ENCODE results near the gene CNOT6.

The CNOT6 gene

GRCh38 chr5:180598316-180598701, 104.1 kb downstream of the CNOT6 start:
- Histone ChIP-seq H3K27me3 (ENCODE audit: low read depth, low read length) (no peaks in the 10 kb centered on the region), H3K9me3 (ENCODE audit: insufficient read depth, low read length) (no peaks in the 10 kb centered on the region), H3K27ac (ENCODE audit: low read length) (no peak overlapping the region), H3K9ac (ENCODE audit: low read length) (no peak overlapping the region), H3K36me3 (replicated peaks; ENCODE audit: low read depth, low read length) (no peaks in the 10 kb centered on the region), H3K79me2 (ENCODE audit: low read length) (no peaks in the 10 kb centered on the region), H2AFZ (ENCODE audit: low read depth, low read length) (no peak overlapping the region), H4K20me1 (ENCODE audit: insufficient read depth, low read length) (no peaks in the 10 kb centered on the region), H3K4me2 (ENCODE audit: low read length) (no peak overlapping the region), H3K4me3 (ENCODE audit: low read length) (no peak overlapping the region), H3K4me1 (ENCODE audit: low read length) (no peaks in the 10 kb centered on the region)
- TF ChIP-seq CTCF (IDR thresholded peaks at IDR 0.05; ENCODE audit: low read depth, low read length) (no peak), EZH2phosphoT487 (IDR thresholded peaks at IDR 0.05; ENCODE audit: low read depth) (no peak)

- Histone ChIP-seq H3K9ac (ENCODE audit: low read length) (no peak overlapping the region), H3K4me1 (ENCODE audit: low read length) (no peaks in the 10 kb centered on the region)
Measured at GRCh38 chr5:180598797-180599589, 104.8 kb downstream of the CNOT6 start.

DNA sequence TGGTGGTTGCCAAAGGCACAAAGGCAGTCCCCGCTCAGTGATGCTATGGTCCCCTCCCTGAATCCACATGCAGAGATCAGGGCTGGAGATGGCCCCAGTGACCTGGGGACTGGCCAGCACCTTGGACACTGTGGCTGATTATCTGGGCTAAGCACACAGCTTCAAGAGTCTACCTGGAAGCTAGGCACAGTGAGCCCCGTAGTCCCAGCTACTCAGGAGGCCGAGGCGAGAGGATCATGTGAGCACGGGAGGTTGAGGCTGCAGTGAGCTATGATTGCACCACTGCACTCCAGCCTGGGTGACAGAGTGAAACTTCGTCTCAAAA, 105.4 kb downstream of the CNOT6 start:
- H3K79me2 ChIP-seq (ENCODE audit: low read length), result no peaks in the 10 kb centered on the region
- H3K27me3 ChIP-seq (ENCODE audit: low read depth, low read length), result no peaks in the 10 kb centered on the region

More at GRCh38 chr5:180598797-180599589, 104.8 kb downstream of the CNOT6 start:
- no peaks in the 10 kb centered on the region for H3K9me3 ChIP-seq (ENCODE audit: insufficient read depth, low read length)
- H3K4me3 ChIP-seq (ENCODE audit: low read length), result no peak overlapping the region
- H2AFZ ChIP-seq (ENCODE audit: low read depth, low read length), result no peak overlapping the region
- no peaks in the 10 kb centered on the region for H3K36me3 ChIP-seq (replicated peaks; ENCODE audit: low read depth, low read length)
- H3K27ac ChIP-seq (ENCODE audit: low read length), result no peak overlapping the region
- no peaks in the 10 kb centered on the region for H3K27me3 ChIP-seq (ENCODE audit: low read depth, low read length)
- no peak overlapping the region for H3K4me2 ChIP-seq (ENCODE audit: low read length)
- H4K20me1 ChIP-seq (ENCODE audit: insufficient read depth, low read length), result no peaks in the 10 kb centered on the region
- H3K79me2 ChIP-seq (ENCODE audit: low read length), result no peaks in the 10 kb centered on the region
- TF ChIP-seq CTCF (IDR thresholded peaks at IDR 0.05; ENCODE audit: low read depth, low read length) (no peak), EZH2phosphoT487 (IDR thresholded peaks at IDR 0.05; ENCODE audit: low read depth) (no peak)

More for the DNA sequence above, 105.4 kb downstream of the CNOT6 start:
- H3K4me1 ChIP-seq (ENCODE audit: low read length), result no peaks in the 10 kb centered on the region
- H2AFZ ChIP-seq (ENCODE audit: low read depth, low read length), result no peak overlapping the region
- H4K20me1 ChIP-seq (ENCODE audit: insufficient read depth, low read length), result no peaks in the 10 kb centered on the region
- H3K9me3 ChIP-seq (ENCODE audit: insufficient read depth, low read length), result no peaks in the 10 kb centered on the region
- no peak for TF ChIP-seq CTCF (IDR thresholded peaks at IDR 0.05; ENCODE audit: low read depth, low read length)
- TF ChIP-seq EZH2phosphoT487 (IDR thresholded peaks at IDR 0.05; ENCODE audit: low read depth), result no peak
- no peaks in the 10 kb centered on the region for H3K36me3 ChIP-seq (replicated peaks; ENCODE audit: low read depth, low read length)
- no peak overlapping the region for H3K9ac ChIP-seq (ENCODE audit: low read length)
- H3K27ac ChIP-seq (ENCODE audit: low read length), result no peak overlapping the region
- no peak overlapping the region for H3K4me2 ChIP-seq (ENCODE audit: low read length)
- no peak overlapping the region for H3K4me3 ChIP-seq (ENCODE audit: low read length)
